GM18870 (cell line): ENCODE data around the gene OR51T1.

ENCODE experiments used
- ATAC-seq: cut with Tn5 transposase; IDR thresholded peaks from one replicate; pipeline ENCODE4 v1.9.1; 2021; ENCODE audit warnings: moderate library complexity; ENCODE audit not compliant: unreplicated experiment

OR51T1 gene

DNA sequence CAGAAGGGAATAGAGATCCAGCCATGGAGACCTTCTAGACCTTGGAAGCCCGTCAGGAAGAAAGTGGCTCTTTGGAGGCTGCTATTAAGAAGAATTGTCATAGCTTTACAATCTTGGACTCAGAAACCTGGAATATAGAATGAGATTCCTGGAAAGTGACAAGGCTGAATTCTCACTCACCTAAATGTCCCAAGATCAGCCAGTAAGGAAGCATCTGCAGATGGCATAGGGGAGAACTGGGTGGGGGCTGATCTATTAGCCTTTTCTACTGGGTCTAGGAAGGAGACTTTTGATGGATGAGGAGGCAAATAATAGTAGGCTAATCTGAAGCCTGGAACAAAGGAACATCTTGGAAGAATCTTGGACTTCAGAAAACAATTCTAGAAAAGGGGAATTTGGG is 42.5 kb downstream of the OR51T1 start, which contains the start of gene OR51G1:
TSS of gene OR51G1 (minus strand) at position 101 of the 400 bp plus-strand sequence. CDS start at position 101, 0 bp downstream.
- no peak for ATAC-seq

DNA sequence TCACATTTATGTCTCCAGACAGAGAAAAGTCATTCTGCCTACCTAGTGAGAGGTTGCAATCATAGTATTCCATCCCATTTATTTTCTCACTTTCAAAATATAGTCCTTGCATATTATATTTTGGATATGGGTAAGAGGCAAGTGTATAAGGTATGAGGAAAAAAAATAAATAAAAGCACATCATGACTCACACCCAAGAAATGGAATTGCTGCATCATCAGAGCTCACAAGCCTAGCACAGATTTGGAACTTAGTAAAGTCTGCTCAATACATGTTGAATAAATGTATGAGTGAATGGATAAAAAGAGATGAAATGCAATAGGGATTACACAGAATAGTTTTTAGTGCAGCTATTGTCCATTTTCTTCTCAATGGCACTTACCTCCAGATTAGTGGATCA is 44.9 kb downstream of the OR51T1 start:
- ATAC-seq, result no peak
